Measurements from ENCODE around the gene CPEB3. TPM values are rescaled to one million over a fixed set of nuclear protein-coding genes. Genes with fewer than 3 reads are reported as not detected.
"Not testable (repeated sequence)": the region's sequence is repeated elsewhere in the genome, so short reads cannot be mapped to it uniquely, and the experiment has no call there.

Gene CPEB3
- 22.0 TPM for total RNA-seq

DNA sequence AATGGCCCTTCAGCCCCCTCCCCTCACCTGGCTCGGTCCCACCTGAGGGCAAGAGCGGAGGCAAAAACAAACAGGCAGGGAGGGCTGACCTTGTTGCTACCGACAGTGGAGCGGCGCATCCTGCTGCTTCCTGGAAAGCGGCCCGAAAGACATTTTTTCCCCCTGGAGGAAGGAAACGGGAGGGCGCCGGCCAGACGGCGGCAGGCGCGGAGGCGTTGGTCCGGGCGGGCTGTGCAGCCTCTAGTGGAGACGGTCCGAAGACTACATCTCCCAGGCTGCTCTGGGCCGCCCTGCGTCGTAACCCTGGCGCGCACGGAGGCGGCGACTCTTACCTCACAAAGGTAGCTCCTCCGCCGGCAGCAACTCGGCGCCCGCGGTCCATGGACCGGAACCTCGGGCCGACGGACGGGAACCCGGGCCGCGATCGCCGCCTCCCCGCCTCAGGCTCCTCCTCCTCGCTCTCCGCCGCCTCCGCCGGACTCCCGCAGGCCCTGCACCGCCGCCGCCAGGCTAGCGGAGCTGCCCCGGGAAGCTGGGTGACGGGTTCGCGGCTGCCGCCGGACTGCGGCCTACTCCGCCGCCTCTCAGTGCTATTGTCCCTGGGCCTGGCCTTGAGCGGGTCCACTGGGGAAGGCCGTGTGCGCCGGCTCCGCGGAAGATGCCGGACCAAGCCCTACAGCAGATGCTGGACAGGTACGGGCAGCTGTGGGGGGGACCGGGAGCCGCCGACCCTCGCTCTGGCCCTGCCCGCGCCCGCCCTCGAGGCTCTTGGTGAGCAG is at the start of gene CPEB3, which contains the start of gene MARCHF5:
CPEB3 (minus strand) TSS at position 242 of the 779 bp plus-strand sequence. CDS start 50,728 bp downstream, outside the sequence.
MARCHF5 (plus strand) TSS at position 331 of the 779 bp plus-strand sequence; CDS start at position 659, 328 bp downstream.
- peak; percentile 93 for DNase-seq

DNA sequence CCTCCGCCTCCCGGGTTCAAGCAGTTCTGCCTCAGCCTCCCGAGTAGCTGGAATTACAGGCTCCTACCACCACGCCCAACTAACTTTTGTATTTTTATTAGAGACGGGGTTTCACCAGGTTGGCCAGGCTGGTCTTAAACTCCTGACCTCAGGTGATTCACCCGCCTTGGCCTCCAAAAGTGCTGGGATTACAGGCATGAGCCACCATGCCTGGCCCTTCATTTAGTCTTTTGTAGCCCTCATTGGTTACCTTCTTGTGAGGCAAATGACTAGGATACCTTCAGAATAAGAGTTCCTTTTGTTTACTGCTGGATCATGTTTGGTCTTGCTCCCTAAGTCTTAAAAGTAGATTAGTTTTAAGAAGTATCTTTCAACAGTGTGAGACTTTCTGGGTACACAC is 39.0 kb upstream of the CPEB3 start:
- not testable (repeated sequence) for DNase-seq

DNA sequence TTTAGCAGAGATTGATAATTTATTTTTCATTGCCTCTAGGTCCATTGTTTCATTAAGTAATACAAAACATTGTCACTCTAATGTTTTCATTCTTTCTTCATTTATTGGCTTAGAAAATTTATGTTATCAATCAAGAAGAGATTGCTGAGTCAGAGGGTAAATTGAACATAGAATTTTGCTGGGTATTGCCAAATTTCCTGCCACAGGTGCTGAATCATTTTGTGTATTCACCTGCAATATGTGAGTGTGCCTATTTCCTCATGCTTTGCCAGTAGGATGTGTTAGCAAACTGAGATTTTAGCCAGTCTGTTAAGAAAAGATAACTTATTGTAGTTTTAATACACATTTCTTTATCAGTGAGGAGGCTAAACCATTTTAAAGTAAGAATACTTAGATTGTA is 38.1 kb upstream of the CPEB3 start:
- no peak for DNase-seq

DNA sequence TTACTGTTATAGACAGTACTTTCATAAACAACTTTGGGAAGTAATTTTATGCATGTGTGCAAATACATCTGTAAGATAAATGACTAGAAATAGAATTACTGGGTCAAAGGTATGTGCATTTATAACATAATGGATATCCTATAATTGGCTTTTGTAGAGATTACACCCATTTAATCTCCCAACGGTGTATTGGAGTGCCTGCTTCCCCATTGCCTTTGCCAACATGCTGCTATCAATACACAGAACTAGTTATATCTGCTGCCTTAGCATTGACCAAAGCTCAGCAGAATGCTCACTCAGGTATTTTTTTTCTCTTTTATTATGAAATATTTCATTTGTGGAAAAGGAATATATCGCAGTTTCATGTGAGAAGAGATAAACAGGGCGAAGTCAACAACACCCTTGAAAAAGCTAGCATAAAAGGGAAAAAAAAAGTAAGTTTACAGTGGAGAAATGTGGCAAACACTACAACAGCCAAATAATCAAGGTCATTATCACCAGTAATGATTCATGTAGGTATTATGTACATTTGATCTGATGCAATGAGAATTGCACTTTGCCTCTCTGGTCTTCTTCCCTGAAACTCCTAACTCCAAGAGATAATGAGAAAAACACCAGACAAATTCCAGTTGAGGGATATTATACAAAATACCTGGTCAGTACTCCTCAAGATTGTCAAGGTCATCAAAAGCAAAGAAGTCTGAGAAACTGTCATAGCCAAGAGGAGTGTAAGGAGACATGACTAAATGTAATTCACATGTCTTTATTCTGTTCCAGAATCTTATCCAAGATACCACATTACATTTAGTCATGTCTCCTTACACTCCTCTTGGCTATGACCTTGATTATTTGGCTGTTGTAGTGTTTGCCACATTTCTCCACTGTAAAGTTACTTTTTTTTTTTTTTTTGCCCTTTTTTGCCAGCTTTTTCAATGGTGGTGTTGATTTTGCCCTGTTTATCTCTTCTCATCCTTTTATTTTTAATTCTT is 36.9 kb upstream of the CPEB3 start:
- no peak for DNase-seq

DNA sequence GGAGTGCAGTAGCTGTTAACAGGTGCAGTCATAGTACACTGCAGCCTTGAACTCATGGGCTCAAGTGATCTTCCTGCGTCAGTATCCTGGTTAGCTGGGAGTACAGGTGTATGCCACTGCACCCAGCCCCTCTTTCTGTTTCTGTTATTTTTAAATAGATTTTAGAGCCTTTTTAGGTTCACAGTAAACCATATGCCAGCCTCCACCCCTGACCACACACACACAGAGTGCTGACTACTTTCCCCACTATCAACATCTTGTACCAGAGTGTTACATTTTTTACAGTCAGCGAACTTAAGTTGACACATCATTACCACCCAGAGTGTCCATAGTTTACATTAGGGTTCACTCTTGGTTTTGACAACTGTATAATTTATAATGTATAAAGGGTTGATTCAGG is 32.2 kb upstream of the CPEB3 start:
- DNase-seq, result no peak

DNA sequence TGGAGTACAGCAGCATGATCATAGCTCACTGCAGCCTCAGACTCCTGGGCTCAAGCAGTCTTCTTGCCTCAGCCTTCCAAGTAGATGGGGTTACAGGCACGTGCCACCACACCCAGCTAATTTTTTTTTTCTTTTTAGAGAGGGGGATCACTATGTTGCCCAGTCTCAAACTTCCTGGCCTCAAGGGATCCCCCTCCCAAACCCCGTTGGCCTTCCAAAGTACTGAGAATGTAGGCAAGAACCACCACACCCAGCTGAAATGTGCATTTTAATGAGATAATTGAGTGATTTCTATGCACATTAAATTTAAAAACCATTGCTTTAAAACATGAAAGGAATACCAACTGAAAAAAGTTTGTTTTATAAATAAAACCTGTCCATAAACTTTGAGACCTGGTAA is 25.7 kb upstream of the CPEB3 start:
- no peak for DNase-seq

DNA sequence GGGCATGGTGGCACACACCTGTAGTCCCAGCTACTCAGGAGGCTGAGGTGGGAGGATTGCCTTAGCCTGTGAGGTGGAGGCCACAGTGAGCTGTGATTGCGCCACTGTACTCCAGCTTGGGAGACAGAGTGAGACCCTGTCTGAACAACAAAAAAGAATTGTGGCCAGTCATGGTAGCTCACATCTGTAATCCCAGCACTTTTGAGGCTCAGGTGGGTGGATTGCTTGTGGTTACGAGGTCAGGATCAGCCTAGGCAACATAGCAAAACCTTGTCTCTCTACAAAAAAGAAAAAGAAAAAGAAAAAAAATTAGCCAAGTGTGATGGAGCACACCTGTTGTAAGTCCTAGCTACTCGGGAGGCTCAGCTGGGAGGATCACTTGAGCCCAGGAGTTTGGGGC is 22.9 kb upstream of the CPEB3 start:
- DNase-seq, result no peak

DNA sequence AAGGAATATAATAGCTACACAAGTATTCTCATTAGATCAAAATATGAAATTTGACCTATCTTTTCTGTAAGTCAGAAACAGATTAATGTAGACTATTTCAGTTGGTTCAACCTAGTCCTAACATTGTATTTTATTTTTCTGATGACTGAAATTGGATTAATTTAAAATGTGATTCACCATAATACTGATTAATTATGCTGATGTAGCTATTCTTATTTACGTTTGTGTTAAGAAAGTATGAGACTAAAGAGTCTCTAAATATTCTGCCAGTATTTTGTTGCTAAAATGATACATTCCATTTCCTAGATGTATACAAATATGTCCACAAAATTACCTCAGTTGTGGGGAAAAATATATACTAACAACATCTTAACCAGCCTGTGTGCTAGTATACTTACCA is 18.4 kb upstream of the CPEB3 start:
- no peak for DNase-seq

DNA sequence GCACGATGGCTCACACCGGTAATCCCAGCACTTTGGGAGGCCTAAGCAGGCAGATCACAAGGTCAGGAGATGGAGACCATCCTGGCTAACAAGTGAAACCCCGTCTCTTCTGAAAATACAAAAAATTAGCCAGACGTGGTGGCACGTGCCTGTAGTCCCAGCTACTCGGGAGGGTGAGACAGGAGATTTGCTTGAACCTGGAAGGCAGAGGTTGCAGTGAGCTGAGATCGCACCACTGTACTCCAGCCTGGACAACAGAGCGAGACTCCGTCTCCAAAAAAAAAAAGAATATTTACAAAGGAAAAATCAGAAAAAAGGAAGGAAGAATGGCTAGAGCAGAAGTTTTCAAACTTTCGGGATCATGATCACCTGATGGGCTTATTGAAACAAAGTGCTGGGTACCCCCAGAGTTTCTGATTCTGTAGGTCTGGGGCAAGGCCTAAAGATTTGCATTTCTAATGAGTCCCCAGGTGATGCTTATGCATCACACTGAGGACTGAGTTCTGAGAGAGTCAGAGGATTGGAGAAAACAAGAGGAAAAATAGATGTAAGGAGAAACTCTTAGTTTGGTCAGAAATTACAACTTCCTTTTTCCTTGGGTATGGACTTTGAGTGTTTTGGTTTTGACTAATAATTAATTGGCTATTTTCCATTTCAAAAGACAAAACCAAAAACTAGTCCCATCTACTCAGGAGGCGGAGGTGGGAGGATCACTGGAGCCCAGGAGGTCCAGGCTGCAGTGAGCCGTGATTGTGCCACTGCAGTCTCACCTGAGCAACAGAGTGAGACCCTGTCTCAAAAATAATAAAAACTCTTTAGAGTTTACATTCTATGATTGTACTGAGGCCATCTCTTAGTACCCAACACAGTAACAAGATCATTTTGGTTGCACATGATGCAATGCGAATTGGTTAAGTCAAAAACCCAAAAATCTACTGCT is 14.5 kb upstream of the CPEB3 start:
- no peak for DNase-seq

DNA sequence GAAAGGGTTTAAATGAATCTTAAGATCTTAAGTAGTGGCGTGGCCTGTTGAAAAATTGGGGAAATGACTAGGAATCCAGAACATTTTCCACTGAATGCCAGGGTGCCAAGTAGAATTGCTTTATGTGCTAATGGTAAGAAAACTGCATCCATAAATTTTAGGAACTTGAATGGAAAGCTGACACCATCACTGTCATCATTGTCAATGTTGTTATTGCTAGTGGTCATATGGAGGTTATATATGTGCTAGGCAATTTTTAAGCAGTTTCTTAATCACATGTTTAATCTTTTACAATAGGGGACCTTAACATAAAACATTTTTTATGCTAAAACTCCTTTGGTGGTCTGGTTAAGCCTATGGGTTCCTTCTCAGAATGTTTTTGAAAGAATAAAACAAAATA is 13.2 kb upstream of the CPEB3 start:
- DNase-seq, result no peak

DNA sequence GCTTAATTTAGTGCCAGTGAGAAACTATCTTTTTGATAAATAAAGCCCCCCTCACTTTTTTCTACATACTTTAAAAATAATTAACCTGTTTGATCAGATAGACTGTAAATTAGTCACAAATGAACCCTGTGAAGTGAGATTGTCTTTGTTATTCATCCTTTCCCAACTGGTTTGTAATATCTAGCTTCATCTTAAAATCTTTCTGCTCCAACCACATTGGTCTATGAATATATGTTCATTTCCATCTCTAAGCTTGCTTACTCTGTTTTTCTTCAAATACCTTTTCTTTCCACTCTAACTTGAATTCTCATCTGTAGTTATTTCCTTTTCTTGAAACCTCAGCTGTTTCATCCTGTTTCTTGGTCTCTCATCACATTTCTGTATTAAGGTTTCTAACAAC is 12.2 kb upstream of the CPEB3 start:
- no peak for DNase-seq

DNA sequence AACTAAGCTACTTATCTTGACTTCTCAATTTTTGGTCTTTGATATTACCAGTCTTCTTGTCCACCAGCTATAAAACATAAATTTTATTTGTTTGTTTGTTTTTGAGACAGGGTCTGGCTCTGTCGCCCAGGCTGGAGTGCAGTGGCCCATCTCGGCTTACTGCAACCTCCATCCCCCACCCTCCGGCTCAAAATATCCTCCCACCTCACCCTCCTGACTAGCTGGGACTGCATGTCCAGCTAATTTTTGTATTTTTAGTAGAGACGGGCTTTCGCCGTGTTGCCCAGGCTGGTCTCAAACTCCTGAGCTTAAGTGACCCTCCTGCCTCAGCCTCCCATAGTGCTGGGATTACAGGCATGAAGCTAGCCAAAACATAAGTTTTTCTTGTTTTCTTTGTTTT is 7.6 kb upstream of the CPEB3 start:
- DNase-seq, result no peak

DNA sequence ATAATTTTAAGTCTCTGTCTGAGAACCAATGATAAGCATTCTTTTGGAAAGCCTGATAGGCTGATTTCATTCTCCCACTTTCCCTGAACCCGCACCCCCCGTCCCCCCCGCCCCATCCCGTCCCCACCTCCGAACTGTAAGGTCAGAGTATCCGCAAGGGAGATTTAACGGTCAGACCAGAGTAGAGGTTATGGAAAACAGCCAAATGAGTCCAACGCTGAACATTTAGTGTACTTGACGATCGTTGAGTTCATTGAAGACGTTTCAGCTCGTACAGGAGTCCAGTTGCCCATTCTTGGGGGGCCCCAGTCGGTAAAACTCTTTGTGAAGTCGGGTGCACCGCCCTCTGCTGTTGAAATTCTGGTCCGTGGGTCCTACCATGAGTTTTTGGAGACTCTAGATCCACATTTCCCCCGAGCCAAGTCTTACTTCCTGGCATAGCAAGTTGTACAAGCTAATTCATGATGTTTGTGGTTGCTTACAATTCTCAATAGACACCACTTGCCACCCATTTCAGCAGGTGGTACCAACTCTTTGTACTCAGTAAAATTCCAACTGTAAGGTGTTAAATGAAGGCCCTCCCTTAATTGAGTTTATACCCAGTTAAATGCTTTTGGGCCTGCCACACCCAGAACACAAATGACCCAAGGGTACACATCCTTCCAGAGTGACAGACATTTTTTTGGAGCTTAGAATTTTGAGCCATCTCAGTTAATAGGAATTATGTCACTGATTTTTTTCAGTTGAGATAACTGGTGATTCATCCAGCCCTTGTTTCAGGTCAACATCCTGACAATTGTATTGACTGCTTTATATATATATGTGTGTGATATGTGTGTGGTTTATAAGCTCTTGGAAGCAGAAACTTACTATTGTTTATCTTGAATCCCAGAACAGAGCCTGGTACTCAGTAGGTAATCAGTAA is 1.3 kb upstream of the CPEB3 start:
- peak; percentile 6 for DNase-seq

DNA sequence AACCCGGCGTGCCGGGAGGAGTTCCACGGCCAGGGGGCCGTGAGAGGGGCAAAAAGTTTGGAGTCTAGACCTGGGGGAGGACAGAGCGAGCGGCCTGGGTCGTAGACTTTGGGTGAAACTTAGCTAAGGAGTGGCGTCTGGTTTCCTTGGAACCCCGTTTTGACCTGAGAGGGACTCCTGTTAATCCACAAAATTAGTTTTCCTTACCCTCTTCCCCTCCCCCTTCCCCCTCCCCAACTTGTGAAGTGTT is 663 bp upstream of the CPEB3 start:
- DNase-seq, result no peak

DNA sequence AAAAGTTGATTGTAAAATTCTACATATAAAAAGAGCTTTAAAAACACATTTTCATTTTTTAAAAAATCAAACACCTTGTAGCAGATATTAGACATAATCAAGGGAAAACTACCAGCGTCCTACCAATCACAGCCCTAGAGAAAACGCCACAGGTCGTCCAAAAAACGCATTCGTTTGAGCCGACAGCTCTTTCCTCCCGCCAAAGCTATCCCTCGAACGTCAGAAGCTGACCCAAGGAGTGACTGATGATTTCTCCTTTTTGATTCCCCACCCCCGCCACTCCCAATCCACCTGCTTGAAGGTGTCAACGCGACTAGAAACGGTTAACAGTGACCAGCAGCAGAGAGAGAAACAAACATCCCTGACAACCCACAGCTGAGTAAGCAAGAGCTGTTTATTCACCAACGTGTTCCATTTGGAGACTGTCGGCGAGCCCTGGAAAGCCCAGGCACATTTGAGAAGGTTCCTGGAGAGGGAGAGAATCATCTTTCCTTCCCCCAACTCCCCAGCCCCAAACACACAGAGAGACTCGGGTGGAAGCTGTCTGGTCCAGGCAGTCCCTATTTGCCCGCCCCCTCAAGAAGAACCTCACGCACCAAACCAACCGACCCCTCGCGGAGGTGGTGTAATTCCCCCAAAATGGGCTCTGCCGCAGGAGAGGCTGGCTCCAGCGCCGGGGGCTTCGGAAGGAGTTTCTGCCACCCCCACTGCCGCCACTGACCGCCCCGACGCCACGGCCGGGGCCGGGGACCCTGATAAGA is 622 bp downstream of the CPEB3 start:
- DNase-seq, result peak; percentile 69

DNA sequence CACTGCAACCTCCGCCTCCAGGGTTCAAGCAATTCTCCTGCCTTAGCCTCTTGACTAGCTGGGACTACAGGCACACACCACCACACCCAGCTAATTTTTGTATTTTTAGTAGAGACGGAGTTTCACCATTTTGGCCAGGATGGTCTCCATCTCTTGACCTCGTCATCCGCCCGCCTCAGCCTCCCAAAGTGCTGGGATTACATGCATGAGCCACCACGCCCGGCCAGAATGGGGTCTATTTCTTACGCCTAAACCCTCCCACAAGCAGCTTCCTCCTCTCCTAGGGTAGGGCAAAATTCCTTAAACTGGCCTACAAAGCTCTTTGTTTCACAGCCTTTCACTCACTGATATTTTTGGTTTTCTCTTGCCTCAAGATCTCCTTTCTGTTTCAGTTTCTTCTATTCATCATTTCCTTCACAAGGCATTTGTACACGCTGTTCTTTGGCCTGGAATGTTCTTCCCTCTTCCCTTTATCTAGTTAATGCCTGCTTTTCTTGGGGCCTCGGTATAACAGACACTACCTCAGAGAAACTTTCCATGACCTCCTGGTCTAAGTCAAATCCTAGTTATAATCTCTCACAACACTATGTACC is 6.7 kb downstream of the CPEB3 start:
- no peak for DNase-seq

DNA sequence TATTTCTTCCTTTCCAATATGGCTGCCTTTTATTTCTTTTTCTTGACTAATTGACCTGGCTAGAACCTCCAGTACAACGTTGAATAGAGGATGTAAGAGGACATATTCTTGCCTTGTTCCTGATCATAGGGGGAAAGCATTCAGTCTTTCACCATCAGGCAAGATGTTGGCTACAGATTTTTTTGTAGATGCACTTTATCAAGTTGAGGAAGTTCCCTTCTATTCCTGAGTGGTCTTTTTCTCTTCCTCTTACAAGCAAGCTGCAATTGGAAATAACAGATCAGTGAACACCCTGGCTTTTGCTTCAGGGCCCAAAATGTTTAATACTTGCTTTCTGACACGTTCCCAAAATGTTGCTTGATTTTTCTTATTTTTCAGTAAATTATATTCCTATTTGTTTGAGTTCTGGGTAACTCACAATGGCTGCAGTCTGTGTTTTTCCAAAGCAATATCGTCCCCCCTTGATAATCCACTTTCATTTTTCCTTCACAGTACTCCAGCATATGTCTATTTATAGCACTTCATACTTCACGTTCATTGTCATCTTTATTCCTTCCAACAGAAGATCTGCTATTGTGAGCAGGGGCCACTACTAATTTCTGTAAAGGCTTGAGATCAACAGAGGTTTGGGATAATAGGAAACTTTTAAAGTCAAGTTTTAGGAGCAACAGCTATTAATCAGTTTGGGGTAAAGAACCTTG is 11.7 kb downstream of the CPEB3 start:
- no peak for DNase-seq

DNA sequence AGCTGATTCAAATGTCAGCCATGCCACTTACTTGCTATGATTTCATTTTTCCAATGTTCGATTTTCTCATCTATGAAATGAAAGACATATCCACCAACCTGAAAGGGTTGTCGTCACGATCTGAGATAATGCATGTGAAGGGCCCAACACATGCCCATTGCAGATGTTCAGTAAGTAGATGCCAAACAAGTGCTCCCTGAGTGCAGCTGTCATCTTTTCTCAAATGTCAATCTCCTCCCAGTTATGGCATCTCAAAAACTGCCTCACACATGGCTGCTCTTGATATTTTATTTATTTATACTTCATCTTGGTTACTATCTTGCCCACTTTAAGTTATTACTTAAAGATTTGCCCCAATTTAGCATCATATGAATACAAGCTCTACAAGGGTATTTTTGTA is 16.8 kb downstream of the CPEB3 start:
- DNase-seq, result no peak

DNA sequence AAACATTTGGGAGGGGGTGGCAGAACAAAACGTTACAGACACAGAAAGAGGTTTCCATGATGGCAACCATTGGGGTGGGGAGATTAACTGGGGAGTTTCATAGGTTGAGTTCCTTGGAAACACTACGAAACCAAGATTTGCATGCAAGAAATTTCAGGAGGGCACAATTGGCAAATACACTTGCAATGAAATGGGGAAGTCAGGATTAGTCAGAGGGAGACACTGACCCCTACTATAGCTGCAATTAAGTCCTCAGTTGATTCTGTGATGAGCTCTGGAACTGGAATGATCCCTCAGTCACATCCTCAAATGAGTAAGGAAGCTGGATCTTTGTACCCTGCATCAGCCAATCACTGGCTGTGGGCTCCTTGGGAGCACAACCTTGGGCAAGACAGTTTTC is 22.1 kb downstream of the CPEB3 start:
- no peak for DNase-seq
